DLD1 (cell line): ENCODE data around the gene RAPGEF4.

Experiments
- in situ Hi-C: cut with HindIII; loops from 2 replicates; pipeline ENCODE4 v1.10.0; 2017; ENCODE audit warnings: low sequenced_read_pairs

Gene RAPGEF4

GRCh38 chr2:172856606-172857005 lies 121.0 kb downstream of the RAPGEF4 start:
- in situ Hi-C loops, result no loop called here

- in situ Hi-C loops, result no loop called here
Measured at GRCh38 chr2:172858473-172858745, 122.8 kb downstream of the RAPGEF4 start.

GRCh38 chr2:172859581-172860335 lies 124.1 kb downstream of the RAPGEF4 start:
- in situ Hi-C loops, result no loop called here

GRCh38 chr2:172860336-172860707 lies 124.7 kb downstream of the RAPGEF4 start:
- in situ Hi-C loops, result no loop called here

- in situ Hi-C loops, result no loop called here
Measured at GRCh38 chr2:172861098-172861497, 125.5 kb downstream of the RAPGEF4 start.

GRCh38 chr2:172861656-172862476 lies 126.2 kb downstream of the RAPGEF4 start:
- in situ Hi-C loops, result no loop called here

GRCh38 chr2:172863341-172863740 lies 127.7 kb downstream of the RAPGEF4 start:
- in situ Hi-C loops, result no loop called here

GRCh38 chr2:172864182-172864581 lies 128.5 kb downstream of the RAPGEF4 start:
- in situ Hi-C loops, result no loop called here

- in situ Hi-C loops, result no loop called here
Measured at GRCh38 chr2:172865422-172865821, 129.8 kb downstream of the RAPGEF4 start.

GRCh38 chr2:172869861-172870260 lies 134.2 kb downstream of the RAPGEF4 start:
- in situ Hi-C loops, result no loop called here

GRCh38 chr2:172870396-172870795 lies 134.8 kb downstream of the RAPGEF4 start:
- in situ Hi-C loops, result no loop called here

- in situ Hi-C loops, result no loop called here
Measured at GRCh38 chr2:172877826-172878225, 142.2 kb downstream of the RAPGEF4 start.

GRCh38 chr2:172878260-172878659 lies 142.6 kb downstream of the RAPGEF4 start:
- in situ Hi-C loops, result no loop called here

- in situ Hi-C loops, result no loop called here
Measured at GRCh38 chr2:172884336-172884735, 148.7 kb downstream of the RAPGEF4 start.

GRCh38 chr2:172885996-172886395 lies 150.4 kb downstream of the RAPGEF4 start:
- in situ Hi-C loops, result no loop called here

GRCh38 chr2:172887280-172887679 lies 151.6 kb downstream of the RAPGEF4 start:
- in situ Hi-C loops, result no loop called here

GRCh38 chr2:172888714-172889669 lies 153.3 kb downstream of the RAPGEF4 start:
- in situ Hi-C loops, result no loop called here

GRCh38 chr2:172889768-172890430 lies 154.3 kb downstream of the RAPGEF4 start:
- in situ Hi-C loops, result no loop called here

GRCh38 chr2:172893111-172893510 lies 157.5 kb downstream of the RAPGEF4 start:
- in situ Hi-C loops, result no loop called here

- in situ Hi-C loops, result no loop called here
Measured at GRCh38 chr2:172893671-172894070, 158.0 kb downstream of the RAPGEF4 start.
